Stomach (tissue), 4 donors: ENCODE results near the gene NRG3.

Source experiments
- EP300 ChIP-seq: sonication (generic); formaldehyde crosslinking; IDR thresholded peaks from one replicate; pipeline ENCODE4 v1.6.1; 2017; ENCODE audit warnings: antibody characterized with exemption
- POLR2A ChIP-seq, 4 donors: fragments of 450-650 bp; IDR thresholded peaks; one replicate each; pipeline ENCODE4 v1.6.1; 2016; ENCODE audit warnings: antibody characterized with exemption in 4 of 4, control low read depth in 2 of 4, mild to moderate bottlenecking in 1 of 4, moderate library complexity in 1 of 4
- POLR2AphosphoS5 ChIP-seq, 3 donors: sonication (generic); formaldehyde crosslinking; IDR thresholded peaks; one replicate each; pipeline ENCODE4 v1.6.1; 2016; ENCODE audit warnings: antibody characterized with exemption in 3 of 3
- TF ChIP-seq, protein P1 (sequence below), 7 experiments: fragments of 450-650 bp in 4 of 7; fragments of 200-600 bp in 3 of 7; sonication (generic) in 3 of 7; IDR thresholded peaks; one replicate each; pipeline ENCODE4 v1.5.1; 2016 to 2019; ENCODE audit warnings: antibody characterized with exemption in 7 of 7, control low read depth in 2 of 7, mild to moderate bottlenecking in 1 of 7

- TF ChIP-seq, protein P1, sequence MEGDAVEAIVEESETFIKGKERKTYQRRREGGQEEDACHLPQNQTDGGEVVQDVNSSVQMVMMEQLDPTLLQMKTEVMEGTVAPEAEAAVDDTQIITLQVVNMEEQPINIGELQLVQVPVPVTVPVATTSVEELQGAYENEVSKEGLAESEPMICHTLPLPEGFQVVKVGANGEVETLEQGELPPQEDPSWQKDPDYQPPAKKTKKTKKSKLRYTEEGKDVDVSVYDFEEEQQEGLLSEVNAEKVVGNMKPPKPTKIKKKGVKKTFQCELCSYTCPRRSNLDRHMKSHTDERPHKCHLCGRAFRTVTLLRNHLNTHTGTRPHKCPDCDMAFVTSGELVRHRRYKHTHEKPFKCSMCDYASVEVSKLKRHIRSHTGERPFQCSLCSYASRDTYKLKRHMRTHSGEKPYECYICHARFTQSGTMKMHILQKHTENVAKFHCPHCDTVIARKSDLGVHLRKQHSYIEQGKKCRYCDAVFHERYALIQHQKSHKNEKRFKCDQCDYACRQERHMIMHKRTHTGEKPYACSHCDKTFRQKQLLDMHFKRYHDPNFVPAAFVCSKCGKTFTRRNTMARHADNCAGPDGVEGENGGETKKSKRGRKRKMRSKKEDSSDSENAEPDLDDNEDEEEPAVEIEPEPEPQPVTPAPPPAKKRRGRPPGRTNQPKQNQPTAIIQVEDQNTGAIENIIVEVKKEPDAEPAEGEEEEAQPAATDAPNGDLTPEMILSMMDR (IDR thresholded peaks at IDR 0.05): no peak
- no peak for TF ChIP-seq POLR2A (IDR thresholded peaks at IDR 0.05)
- TF ChIP-seq POLR2AphosphoS5 (IDR thresholded peaks at IDR 0.05): no peak
- TF ChIP-seq EP300: no peak
These were observed 413.5 kb downstream of the NRG3 start for GRCh38 chr10:82288461-82288881.
